Measurements from ENCODE around the gene KIFAP3.

- TF ChIP-seq POLR2AphosphoS5 (IDR thresholded peaks at IDR 0.05; ENCODE audit: borderline replicate concordance, low read depth, low read length), result no peak
- no peak for TF ChIP-seq EZH2 (IDR thresholded peaks at IDR 0.05)
- TF ChIP-seq FOXP2 (optimal IDR thresholded peaks at IDR 0.05; ENCODE audit: control extremely low read depth, extremely low read length, insufficient read depth), result no peak
Observed at GRCh38 chr1:170001266-170001665, 73.2 kb downstream of the KIFAP3 start.
